ENCODE results near the gene SIRT4.

SIRT4 gene

DNA sequence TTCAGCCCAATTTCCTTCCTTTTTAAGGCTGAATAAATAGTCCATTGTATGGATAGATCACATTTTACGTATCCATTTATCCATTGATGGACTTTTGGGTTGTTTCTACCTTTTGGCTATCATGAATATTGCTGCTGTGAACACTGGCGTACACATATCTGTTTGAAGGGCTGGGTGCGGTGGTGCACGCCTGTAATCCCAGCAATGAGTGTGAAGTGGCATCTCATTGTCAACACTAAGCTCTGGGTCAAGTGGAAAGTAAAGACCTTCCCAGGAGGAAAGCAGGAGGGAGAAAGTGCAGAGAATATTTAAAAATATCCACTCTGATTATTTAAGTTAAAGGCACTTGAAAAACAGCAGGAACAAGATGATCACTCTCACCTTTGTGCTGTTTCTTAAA is 37.1 kb downstream of the SIRT4 start:
- DNase-seq: no peak

DNA sequence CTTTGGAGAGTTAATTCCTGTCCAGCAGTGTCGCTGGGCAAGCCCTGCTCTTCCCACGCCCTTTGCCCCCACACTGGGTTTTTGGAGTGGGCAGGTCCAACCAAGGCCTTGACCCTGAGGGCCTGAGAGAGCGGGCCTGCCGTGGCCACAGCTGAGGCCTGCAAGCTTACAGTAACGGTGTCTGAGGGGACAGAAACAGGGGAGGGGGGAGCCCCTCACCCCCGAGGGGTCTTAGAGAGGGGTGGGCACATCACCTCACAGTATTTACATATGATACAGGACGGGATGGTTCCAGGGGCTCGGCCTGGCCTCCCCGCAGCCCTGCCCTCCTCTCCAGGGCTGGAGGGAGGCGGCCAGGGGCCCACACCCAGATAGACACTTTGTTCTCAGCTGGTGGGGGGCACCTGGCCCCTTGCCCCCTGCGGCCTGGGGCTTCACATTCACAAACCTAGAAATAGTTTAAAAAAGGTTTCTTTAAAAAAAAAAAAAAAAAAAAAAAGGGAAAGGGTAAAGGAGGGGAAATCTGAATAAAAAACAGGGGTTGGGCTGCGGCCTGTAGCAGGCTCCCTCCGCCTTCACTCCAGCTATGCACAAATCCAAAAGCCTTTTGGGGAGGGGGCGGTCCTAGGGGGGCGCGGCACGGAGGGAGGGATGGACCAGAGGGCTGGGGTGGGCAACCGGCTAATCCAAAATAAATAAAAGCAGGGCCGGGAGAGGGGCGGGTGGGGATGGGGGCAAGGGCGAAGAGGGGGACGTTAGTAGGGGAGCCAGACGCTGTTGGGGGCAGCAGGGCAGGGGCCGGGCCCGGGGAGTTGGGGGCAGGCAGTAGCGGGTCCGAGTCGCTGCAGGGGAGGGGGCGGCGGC is 40.3 kb downstream of the SIRT4 start:
- no peak for DNase-seq

DNA sequence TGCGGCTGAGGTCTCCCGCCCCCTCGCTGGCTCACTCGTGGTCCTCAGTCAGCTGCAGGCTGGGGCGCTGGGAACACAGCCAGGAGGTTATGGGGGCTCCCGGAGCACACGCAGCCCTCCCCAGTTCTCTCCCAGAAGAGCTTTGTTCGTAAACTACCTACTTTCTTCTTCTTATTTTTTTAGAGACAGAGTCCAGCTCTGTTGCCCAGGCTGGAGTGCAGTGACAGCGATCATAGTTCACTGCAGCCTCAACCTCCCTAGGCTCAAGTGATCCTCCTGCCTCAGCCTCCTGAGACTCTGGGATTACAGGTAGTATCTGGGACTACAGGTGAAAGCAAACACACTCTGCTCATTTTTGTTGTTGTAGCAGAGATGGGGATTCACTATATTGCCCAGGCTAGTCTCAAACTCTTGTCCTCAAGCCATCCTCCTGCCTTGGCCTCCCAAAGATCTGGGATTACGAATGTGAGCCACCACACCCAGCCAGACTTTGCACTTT is 41.0 kb downstream of the SIRT4 start:
- DNase-seq: no peak

DNA sequence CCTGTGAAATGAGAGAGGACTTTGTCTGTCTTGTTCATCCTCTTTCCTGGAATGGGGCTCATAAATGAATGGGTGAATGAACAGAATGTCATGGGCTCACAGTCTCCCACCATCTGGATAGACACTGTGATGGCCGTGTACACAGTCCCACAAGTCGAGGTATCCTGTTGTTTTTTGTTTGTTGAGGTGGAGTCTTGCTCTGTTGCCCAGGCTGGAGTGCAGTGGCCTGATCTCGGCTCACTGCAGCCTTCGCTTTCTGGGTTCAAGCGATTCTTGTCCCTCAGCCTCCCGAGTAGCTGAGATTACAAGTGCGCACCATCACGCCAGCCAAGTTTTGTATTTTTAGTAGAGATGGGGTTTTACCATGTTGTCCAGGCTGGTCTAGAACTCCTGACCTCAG is 41.6 kb downstream of the SIRT4 start:
- DNase-seq: no peak

DNA sequence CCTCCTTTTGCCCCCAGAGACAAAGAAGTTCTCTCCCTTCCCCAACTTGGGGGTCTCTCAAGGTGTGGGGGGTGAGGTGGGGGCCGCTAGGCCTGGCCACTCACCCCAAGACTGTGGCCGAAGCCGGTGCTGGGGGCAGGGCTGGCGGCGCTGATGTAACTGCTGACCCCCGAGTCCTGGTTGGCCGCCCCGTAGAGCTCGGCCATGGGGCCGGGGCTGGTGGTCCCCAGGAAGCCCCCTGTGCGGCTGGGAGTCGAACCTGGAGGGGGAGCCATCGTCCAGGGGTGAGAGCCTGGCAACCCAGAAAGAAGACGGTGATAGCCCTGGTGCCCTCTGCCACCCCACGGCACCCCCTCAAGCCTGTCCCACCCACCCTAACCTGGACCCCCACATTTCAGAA is 43.9 kb downstream of the SIRT4 start:
- no peak for DNase-seq

DNA sequence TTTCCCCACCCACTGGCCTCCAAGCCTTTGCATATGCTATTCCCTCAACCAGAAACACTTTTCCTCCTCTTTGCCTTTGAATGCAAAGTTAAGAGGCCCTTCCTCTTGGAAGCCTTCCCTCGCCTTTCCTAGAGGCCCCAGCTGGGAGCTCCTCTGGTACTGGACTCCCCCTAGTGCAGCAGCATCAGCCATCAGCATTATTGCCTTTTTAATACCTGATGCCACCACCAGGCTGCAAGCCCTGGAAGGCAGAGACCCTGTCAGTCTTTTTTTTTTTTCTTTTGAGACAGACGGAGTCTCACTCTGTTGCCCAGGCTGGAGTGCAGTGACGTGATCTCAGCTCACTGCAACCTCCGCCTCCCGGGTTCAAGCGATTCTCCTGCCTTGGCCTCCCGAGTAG is 44.6 kb downstream of the SIRT4 start:
- no peak for DNase-seq

DNA sequence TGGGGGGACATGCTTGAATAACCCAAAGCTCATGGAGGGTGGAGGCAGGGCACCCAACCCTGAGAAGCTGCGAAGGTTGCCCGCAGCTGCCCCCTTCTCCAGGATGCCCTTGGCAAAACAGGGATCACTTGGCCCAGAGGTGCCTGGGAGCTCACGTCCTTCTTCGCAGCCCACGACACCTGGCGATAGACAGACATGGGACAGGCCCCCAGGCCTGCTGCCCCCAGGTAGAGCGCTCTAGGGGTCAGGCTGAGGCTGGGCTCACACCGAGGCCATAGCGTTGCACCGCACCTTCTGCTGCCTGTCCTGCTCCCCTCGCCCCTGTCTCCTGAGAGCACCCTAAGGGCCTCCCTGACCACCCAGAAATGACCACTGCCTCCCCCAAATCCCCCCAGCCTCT is 45.6 kb downstream of the SIRT4 start:
- DNase-seq: no peak

DNA sequence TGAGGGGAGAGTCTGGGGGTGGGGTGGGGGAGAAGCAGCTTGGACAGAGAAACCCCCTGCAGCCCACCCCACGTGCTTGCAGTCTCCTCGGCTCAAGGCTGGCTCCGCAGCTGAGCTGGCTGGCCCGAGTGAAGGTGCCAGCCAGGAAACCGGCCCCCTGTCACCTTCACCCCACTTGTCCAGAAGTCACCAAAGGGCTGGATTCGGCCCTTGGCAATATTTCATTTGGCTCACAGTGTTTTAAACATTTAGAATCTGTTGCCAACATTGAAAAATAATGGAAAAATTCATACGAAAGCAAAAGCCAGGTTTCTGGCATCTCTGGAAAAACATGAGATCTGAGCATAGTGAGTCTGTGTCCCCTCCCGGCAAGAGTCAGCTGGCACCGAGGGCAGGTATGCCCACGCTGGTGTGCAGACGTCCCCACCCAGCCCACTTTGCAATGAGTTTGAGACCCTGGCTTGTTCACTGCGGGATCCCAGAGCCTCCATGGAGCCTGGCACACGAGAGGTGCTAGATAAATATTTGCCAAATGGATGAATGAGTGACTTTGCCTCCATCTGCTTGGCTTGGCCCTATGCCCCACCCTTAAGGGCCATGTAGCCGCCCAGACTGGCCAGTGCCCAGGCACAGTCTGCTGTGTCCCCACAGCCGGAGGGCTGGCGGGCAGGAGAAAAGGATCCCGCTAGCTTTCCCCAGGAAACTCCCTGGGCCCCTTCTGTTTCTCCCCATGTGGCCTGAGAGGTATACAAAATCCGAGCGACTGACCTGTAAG is 48.6 kb downstream of the SIRT4 start:
- DNase-seq: no peak

DNA sequence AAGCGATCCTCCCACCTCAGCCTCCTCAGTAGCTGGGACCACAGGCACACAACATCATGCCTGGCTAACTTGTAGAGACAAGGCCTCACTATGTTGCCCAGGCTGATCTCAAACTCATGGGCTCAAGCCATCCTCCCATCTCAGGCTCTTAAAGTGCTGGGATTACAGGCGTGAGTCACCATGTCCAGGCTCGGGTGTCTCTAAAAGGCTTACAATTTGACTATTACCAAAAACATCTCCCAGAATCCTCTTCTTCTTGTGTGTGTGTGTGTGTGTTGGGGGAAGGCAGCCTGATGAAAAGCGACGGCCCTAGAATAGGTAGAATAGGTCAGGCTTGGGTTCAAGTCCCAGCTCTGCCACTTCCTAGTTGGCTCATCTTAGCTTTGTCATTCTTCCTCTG is 50.0 kb downstream of the SIRT4 start:
- no peak for DNase-seq

DNA sequence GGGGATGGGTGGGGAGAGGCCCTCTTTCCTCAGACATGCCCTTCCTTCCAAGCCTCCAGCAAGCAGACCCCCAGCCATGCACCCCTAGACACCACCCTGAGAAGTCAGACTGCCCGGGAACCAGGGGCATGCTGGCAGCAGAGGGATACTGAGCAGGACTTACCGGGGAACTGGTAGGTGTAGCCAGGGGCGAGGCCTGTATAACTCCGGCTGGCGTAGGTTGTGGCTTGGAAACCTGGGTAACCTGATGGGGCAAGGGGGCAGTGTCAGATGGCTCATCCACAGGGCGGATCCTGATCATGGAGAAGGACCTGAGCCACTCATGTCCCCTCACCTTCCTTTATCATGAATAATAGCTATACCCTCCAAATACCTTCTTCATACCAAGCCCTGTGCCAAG is 51.0 kb downstream of the SIRT4 start:
- no peak for DNase-seq

DNA sequence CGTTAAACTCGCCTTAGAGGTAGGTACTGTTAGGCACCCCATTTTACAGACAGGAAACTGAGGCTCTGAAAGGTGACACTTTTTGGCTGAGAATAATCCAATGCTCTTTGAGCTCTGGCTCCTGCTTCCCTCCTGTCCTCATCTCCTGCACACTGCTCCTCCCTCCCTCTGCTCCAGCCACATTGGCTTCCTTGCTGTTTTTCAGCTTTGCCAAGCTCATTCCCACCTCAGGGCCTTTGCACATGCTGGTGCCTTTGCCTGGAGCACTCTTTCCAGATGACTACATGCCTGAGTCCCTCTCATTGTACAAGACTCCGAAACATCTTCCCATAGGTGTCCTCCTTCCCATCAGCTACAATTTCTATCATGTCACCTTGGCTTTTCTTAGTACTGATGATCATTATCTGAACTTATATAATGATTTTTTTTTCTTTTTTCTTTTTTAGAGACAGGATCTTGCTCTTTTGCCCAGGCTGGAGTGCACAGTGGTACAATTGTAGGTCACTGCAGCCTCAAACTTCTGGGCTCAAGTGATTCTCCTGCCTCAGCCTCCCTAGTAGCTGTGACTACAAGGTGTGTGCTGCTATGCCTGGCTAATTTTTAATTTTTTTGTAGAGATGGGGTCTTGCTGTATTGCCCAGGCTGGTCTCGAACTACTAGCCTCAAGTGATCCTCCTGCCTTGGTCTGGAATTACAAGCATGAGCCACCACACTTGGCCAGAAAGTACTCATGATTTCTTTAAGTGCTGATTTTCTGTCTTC is 51.6 kb downstream of the SIRT4 start:
- no peak for DNase-seq

DNA sequence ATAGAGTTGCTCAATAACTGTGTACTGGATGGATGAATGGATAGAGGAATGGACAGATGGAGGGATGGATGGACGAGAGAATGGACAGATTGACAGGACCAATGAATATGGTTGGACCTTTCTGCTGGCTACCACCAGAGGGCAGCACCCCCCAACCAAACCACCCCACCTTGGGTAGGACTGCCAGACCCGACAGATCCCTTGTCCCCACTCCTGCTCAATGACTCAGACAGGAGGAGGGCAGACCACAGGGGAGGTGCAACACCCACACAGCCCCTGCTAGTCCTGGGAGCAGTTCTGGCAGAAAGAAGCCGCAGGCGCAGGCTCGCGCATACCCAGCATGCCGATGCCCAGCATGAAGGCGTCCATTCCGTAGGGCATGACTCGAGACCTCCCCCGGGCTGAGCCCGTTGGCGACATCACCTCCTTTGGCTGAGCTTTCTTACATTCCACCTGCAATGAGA is 54.5 kb downstream of the SIRT4 start:
- DNase-seq: peak; percentile 76

DNA sequence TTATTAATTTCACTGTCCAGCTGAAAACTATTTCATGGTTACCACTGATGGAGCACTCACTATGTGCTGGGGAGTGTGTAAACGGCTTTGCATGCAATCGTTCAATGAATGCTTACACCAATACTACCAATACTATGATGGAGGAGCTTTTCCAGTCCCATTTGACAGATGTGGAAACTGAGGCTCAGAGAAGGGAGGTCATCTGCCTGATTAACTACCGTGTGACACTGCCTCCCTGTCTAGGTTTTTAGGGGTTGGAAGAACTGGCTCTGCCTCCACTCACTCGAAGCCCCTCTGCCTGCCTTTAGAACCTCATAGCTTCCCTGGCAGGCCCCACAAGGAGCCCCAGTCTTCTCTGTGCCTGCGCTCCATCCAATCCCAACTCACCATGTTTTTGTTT is 55.0 kb downstream of the SIRT4 start:
- no peak for DNase-seq

DNA sequence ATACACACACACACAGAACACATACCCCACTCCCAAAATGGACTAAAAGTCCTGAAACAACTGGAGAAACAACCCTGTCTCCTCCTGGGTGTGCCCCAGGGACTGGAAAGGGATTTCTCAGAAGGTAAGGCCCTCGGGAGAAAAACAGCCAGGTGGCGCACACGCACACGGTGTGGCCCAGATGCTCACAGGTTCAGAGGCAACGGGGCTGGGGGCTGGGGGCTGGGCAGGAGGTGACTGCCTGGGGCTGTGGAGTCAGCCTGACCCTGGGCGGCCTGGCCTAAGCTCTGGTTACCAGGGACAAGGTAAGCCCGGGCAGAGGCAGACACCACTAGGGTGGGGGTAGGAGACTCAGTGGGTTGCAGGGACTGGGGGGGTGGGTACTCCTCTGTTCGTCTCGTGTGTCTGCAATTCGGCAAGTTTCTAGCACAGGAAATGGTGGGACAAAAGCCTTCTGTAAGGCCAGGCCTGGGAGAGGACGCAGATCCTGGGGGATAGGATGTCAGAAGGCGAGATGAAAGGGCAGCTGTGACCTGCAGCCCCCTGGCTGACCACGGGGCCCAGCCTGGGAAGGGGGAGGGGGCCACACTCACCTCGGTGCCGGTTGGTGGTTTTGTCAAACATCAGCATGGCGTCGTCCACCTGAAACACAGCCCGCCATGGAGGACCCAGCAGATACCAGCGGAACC is 56.4 kb downstream of the SIRT4 start:
- DNase-seq: no peak

DNA sequence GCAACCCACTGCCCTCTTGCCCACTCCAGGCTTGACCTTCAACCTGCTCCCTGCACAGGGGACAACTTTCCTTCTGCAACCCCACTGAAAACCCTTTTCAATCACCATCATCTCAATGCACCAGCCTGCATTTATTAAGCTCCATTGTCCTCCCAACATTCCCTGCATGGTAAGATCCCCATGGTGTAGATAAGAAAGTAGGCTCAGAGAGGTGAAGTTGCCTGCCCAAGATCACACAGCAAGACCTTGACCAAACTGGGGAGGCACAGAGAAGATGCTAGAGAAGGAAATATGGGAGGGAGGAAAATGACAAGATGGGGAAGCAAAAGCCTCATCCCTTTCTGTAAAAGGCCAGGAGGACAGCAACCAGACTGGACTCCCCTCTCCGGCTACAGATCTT is 57.0 kb downstream of the SIRT4 start:
- DNase-seq: no peak

DNA sequence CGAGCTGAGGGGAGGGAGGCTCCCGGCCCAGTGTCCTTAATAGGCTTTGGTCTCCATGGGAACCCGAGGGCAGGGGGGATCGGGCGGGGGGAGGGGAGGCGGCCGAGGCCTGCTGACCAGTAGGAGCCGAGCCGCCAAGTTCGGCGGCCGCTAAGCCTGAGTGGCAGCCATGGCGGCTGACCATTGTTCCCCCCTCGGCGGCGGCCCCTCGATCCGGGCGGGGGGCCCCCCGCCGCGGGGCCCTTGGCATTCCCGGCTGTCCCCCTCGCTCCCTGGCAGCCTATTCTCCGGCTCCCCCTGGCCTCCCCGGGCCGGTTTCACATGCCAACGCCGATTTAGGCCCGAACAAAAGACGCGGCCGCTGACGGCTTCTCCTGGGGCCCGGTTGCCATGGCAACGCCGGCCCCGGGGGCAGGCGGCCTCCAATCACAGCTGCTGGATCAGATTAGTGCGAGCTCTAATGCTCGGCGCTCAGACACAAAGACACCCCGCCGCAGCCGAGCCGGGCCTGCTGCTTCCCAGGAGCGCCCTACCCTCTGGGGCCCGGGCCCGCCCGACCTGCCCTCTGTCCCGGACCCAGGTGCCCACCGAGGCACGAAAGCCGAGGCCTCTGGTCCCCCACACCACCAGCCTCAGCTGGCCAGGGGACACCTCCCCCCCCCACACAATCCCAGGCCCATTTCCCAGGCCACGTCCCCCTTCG is 59.5 kb downstream of the SIRT4 start:
- peak; percentile 6 for DNase-seq
